OCI-LY1 (cell line): ENCODE measurements around the gene WDR93.

Experiments used
- CTCF ChIP-seq: fragments of 200-600 bp; sonication (generic), shearing (Covaris generic); IDR thresholded peaks from 2 replicates; pipeline ENCODE4 v1.5.1; 2017; ENCODE audit warnings: mild to moderate bottlenecking, antibody characterized with exemption, low read length, moderate library complexity, mixed read lengths
- EZH2 ChIP-seq: fragments of 200-600 bp; sonication (generic), shearing (Covaris generic); IDR thresholded peaks from 2 replicates; pipeline ENCODE4 v1.8.0; 2017; ENCODE audit warnings: borderline replicate concordance, mixed run types, mild to moderate bottlenecking, antibody characterized with exemption, low read length, moderate library complexity, mixed read lengths

- TF ChIP-seq EZH2: no peak
- no peak for TF ChIP-seq CTCF
These were observed 30.1 kb upstream of the WDR93 start for GRCh38 chr15:89660556-89660955.
